Osteocyte (in vitro differentiated cells): ENCODE data around the gene ZNF76. TPM values are rescaled to one million over a fixed set of nuclear protein-coding genes. Genes with fewer than 3 reads are reported as not detected.

Experiments used
- DNase-seq: peaks from one replicate; pipeline ENCODE4 v3.0.0; 2021; ENCODE audit warnings: mixed read lengths; ENCODE audit not compliant: unreplicated experiment; ENCODE audit errors: extremely low spot score
- H3K27ac Mint-ChIP-seq: one replicate; pipeline ENCODE4 v1.8.0; 2021; ENCODE audit warnings: mild to moderate bottlenecking, mixed read lengths; ENCODE audit not compliant: unreplicated experiment
- H3K27me3 Mint-ChIP-seq: one replicate; pipeline ENCODE4 v1.8.0; 2021; ENCODE audit warnings: mixed read lengths; ENCODE audit not compliant: unreplicated experiment
- H3K36me3 Mint-ChIP-seq: one replicate; pipeline ENCODE4 v1.8.0; 2021; ENCODE audit warnings: mixed read lengths; ENCODE audit not compliant: unreplicated experiment
- H3K4me1 Mint-ChIP-seq: one replicate; pipeline ENCODE4 v1.8.0; 2021; ENCODE audit warnings: mixed read lengths; ENCODE audit not compliant: unreplicated experiment
- H3K4me3 Mint-ChIP-seq: one replicate; pipeline ENCODE4 v1.8.0; 2021; ENCODE audit warnings: mild to moderate bottlenecking, moderate library complexity, mixed read lengths; ENCODE audit not compliant: unreplicated experiment
- H3K9me3 Mint-ChIP-seq: one replicate; pipeline ENCODE4 v1.8.0; 2021; ENCODE audit warnings: mixed read lengths; ENCODE audit not compliant: unreplicated experiment
- CTCF ChIP-seq: fragments of 200-600 bp; sonication (generic); IDR thresholded peaks from 2 replicates; pipeline ENCODE4 v1.5.0; 2021; ENCODE audit warnings: antibody characterized with exemption, mild to moderate bottlenecking, moderate library complexity
- total RNA-seq: library from RNA; stranded (reverse); gene quantifications from 2 replicates; pipeline ENCODE4 v1.2.1, GENCODE V29; 2021

The ZNF76 gene
- total RNA-seq, 1 donor from 2014 or later, result 32.9 TPM

GRCh38 chr6:35236223-35236622 is 23.3 kb upstream of the ZNF76 start:
- Mint-ChIP-seq H3K27ac (no peak overlapping the region), H3K9me3 (peaks cover 5% of the 10 kb centered on the region), H3K27me3 (no peaks in the 10 kb centered on the region), H3K4me3 (no peak overlapping the region), H3K36me3 (peaks cover 25% of the 10 kb centered on the region), H3K4me1 (peaks cover 22% of the 10 kb centered on the region)
- no peak for TF ChIP-seq CTCF
- DNase-seq, result no peak

GRCh38 chr6:35237476-35237875 is 22.1 kb upstream of the ZNF76 start:
- Mint-ChIP-seq H3K4me3 (no peak overlapping the region), H3K9me3 (peaks cover 5% of the 10 kb centered on the region), H3K27ac (no peak overlapping the region), H3K27me3 (no peaks in the 10 kb centered on the region), H3K4me1 (peaks cover 15% of the 10 kb centered on the region), H3K36me3 (peaks cover 23% of the 10 kb centered on the region)
- no peak for TF ChIP-seq CTCF
- no peak for DNase-seq

GRCh38 chr6:35238843-35239289 is 20.7 kb upstream of the ZNF76 start:
- Mint-ChIP-seq H3K9me3 (peaks cover 5% of the 10 kb centered on the region), H3K4me3 (no peak overlapping the region), H3K27ac (peak overlapping the region; percentile 31), H3K27me3 (no peaks in the 10 kb centered on the region), H3K36me3 (peaks cover 21% of the 10 kb centered on the region), H3K4me1 (peaks cover 15% of the 10 kb centered on the region)
- no peak for DNase-seq
- TF ChIP-seq CTCF, result no peak

- H3K4me3 Mint-ChIP-seq, result no peak overlapping the region
- H3K4me1 Mint-ChIP-seq, result peaks cover 15% of the 10 kb centered on the region
- no peak for DNase-seq
- H3K36me3 Mint-ChIP-seq, result peaks cover 20% of the 10 kb centered on the region
- no peak for TF ChIP-seq CTCF
- H3K9me3 Mint-ChIP-seq, result peaks cover 5% of the 10 kb centered on the region
- no peaks in the 10 kb centered on the region for H3K27me3 Mint-ChIP-seq
- H3K27ac Mint-ChIP-seq, result no peak overlapping the region
Observed at GRCh38 chr6:35239581-35239980, 20.0 kb upstream of the ZNF76 start.

GRCh38 chr6:35240838-35241801 is 18.4 kb upstream of the ZNF76 start:
- H3K27me3 Mint-ChIP-seq, result no peaks in the 10 kb centered on the region

More at GRCh38 chr6:35240838-35241801, 18.4 kb upstream of the ZNF76 start:
- peak; percentile 90 for DNase-seq
- peaks cover 15% of the 10 kb centered on the region for H3K4me1 Mint-ChIP-seq
- H3K36me3 Mint-ChIP-seq, result peaks cover 24% of the 10 kb centered on the region
- H3K27ac Mint-ChIP-seq, result no peak overlapping the region
- peak; percentile 96 for TF ChIP-seq CTCF
- H3K4me3 Mint-ChIP-seq, result no peak overlapping the region
- no peaks in the 10 kb centered on the region for H3K9me3 Mint-ChIP-seq
